HepG2 (cell line): ENCODE results near the gene DHCR7. TPM values are rescaled to one million over a fixed set of nuclear protein-coding genes. Genes with fewer than 3 reads are reported as not detected.
A peak's percentile ranks its signal among the peaks of the same experiment; 100 is the strongest.

Experiments
- ATAC-seq: fragments of 200-7000 bp; cut with Tn5 transposase; 3 replicates; pipeline ENCODE4 v1.9.1; 2020; ENCODE audit warnings: mild to moderate bottlenecking, moderate library complexity
- BruUV-seq: library from RNA; stranded (reverse); fragments of 400-500 nt; replicated peaks from 2 replicates; lab custom pipeline; 2021; lab: Mats Ljungman, UMichigan
- CTCF ChIA-PET: fragments of 300-600 bp; formaldehyde crosslinking; extraction: SDS; loops from one replicate; lab custom pipeline; 2021; ENCODE audit warnings: low total read pairs, inconsistent platforms, low intra/inter-chr PET ratio; lab: Yijun Ruan, JAX
- POLR2A ChIA-PET: fragments of 350-600 bp; sonication (Branson Sonifier 250); formaldehyde crosslinking; loops from one replicate; lab custom pipeline; 2020; ENCODE audit warnings: antibody characterized with exemption, inconsistent platforms; lab: Yijun Ruan, JAX
- DNase-seq: peaks from one replicate; pipeline ENCODE4 v3.0.0-alpha.2; 2015; ENCODE audit warnings: low spot score
- FAIRE-seq: peaks from 3 replicates; lab custom pipeline; 2011; peaks lifted over from hg19 to GRCh38; lab: Jason Lieb, UNC
- H2AFZ ChIP-seq: one replicate; pipeline ENCODE4 v1.6.1; 2011; ENCODE audit warnings: low read length, inconsistent platforms
- H3K27ac ChIP-seq: fragments of 300-600 bp; 3 replicates; pipeline ENCODE4 v1.8.0; 2011; ENCODE audit warnings: mixed run types, mild to moderate bottlenecking, mixed read lengths, low read length, inconsistent platforms; ENCODE audit not compliant: insufficient read depth; ENCODE audit errors: extremely low read length
- H3K27me3 ChIP-seq, 2 experiments: fragments of 200-600 bp in 1 of 2; 2 replicates in 1 of 2; 3 replicates in 1 of 2; pipeline versions ENCODE4 v1.6.0 to v1.8.0; 2011; ENCODE audit warnings: low read length in 2 of 2, mild to moderate bottlenecking in 2 of 2, moderate library complexity in 2 of 2, inconsistent platforms in 1 of 2; ENCODE audit not compliant: insufficient read depth in 2 of 2, control insufficient read depth in 1 of 2
- H3K36me3 ChIP-seq, 2 experiments: fragments of 200-600 bp in 1 of 2; replicated peaks in 1 of 2; 2 replicates in 1 of 2; 3 replicates in 1 of 2; pipeline versions ENCODE4 v1.5.1 to v1.8.0; 2011; ENCODE audit warnings: low read length in 2 of 2, inconsistent platforms in 1 of 2; ENCODE audit not compliant: insufficient read depth in 2 of 2, control insufficient read depth in 1 of 2
- H3K4me1 ChIP-seq: 2 replicates; pipeline ENCODE4 v1.5.1; 2012; ENCODE audit warnings: low read length, inconsistent platforms; ENCODE audit not compliant: insufficient read depth
- H3K4me2 ChIP-seq: 2 replicates; pipeline ENCODE4 v1.6.0; 2011; ENCODE audit warnings: low read depth, low read length, inconsistent platforms
- H3K4me3 ChIP-seq, 3 experiments: fragments of 200-600 bp in 1 of 3; sonication (generic), shearing (Covaris generic) in 1 of 3; replicated peaks in 1 of 3; 2 replicates each; pipeline ENCODE4 v1.5.1; 2011 to 2016; ENCODE audit warnings: low read length in 3 of 3, inconsistent platforms in 2 of 3, low read depth in 2 of 3, mild to moderate bottlenecking in 2 of 3, control low read depth in 1 of 3, mixed read lengths in 1 of 3; ENCODE audit not compliant: insufficient read depth in 1 of 3
- H3K79me2 ChIP-seq: one replicate; pipeline ENCODE4 v1.6.1; 2011; ENCODE audit warnings: low read length, inconsistent platforms; ENCODE audit not compliant: insufficient read depth
- H3K9ac ChIP-seq: 2 replicates; pipeline ENCODE4 v1.6.0; 2011; ENCODE audit warnings: mild to moderate bottlenecking, low read depth, low read length, inconsistent platforms; ENCODE audit not compliant: insufficient read depth
- H3K9me3 ChIP-seq: 2 replicates; pipeline ENCODE4 v1.5.1; 2012; ENCODE audit warnings: mild to moderate bottlenecking, low read length
- H4K20me1 ChIP-seq: 2 replicates; pipeline ENCODE4 v1.6.0; 2011; ENCODE audit warnings: inconsistent platforms, mild to moderate bottlenecking, low read length, moderate library complexity; ENCODE audit not compliant: insufficient read depth
- BRCA1 ChIP-seq: sonication (generic); formaldehyde crosslinking; IDR thresholded peaks from 2 replicates; pipeline ENCODE4 v1.4.0; 2020; ENCODE audit warnings: missing genetic modification reagents
- CBX2 ChIP-seq, 2 experiments: fragments of 200-600 bp in 1 of 2; sonication (generic); formaldehyde crosslinking in 1 of 2; IDR thresholded peaks; 2 replicates each; pipeline versions ENCODE4 v1.7.0 to v1.8.1; 2018 to 2022; ENCODE audit warnings: low read depth in 2 of 2, low read length in 1 of 2, mild to moderate bottlenecking in 1 of 2, missing genetic modification reagents in 1 of 2
- CBX5 ChIP-seq: sonication (generic); formaldehyde crosslinking; IDR thresholded peaks from 2 replicates; pipeline ENCODE4 v1.4.0; 2020; ENCODE audit warnings: missing genetic modification reagents, borderline replicate concordance
- CHD2 ChIP-seq: IDR thresholded peaks from 2 replicates; pipeline ENCODE4 v1.6.1; 2011; ENCODE audit warnings: low read depth, low read length, improper control_type of control experiment
- HCFC1 ChIP-seq: fragments of 150-350 bp; IDR thresholded peaks from 2 replicates; pipeline ENCODE4 v1.6.1; 2014; ENCODE audit warnings: low read depth, low read length
- HNF4A ChIP-seq: sonication (generic); formaldehyde crosslinking; IDR thresholded peaks from 2 replicates; pipeline ENCODE4 v1.4.0; 2020; ENCODE audit warnings: missing genetic modification reagents
- NR2F6 ChIP-seq, 2 experiments: IDR thresholded peaks; 2 replicates each; pipeline ENCODE4 v1.6.1; 2016; ENCODE audit warnings: antibody characterized with exemption in 1 of 2, mild to moderate bottlenecking in 1 of 2
- THAP11 ChIP-seq: IDR thresholded peaks from 2 replicates; pipeline ENCODE4 v1.6.1; 2016; ENCODE audit warnings: missing biosample characterization, missing genetic modification reagents
- ZBTB1 ChIP-seq: sonication (generic); formaldehyde crosslinking; IDR thresholded peaks from 2 replicates; pipeline ENCODE4 v1.4.0; 2020; ENCODE audit warnings: missing genetic modification reagents, borderline replicate concordance
- ZNF563 ChIP-seq: sonication (generic); formaldehyde crosslinking; IDR thresholded peaks from 2 replicates; pipeline ENCODE4 v1.8.0; 2022; ENCODE audit warnings: mild to moderate bottlenecking, moderate library complexity, missing genetic modification reagents
- WGBS: methylation state at CpG from one replicate; pipeline ENCODE4 v1.1.6; 2017; ENCODE audit warnings: low lambda C conversion rate; 5-methylcytosine and 5-hydroxymethylcytosine counted together
- in situ Hi-C: cut with HindIII; loops from 2 replicates; pipeline ENCODE4 v1.10.0; 2017; ENCODE audit warnings: low pct_unique_long_range_greater_than_20kb; ENCODE audit not compliant: extremely low pct_ligation_motif_present
- intact Hi-C: fragments of 100-400 bp; cut with micrococcal nuclease; formaldehyde crosslinking; loops from one replicate; pipeline ENCODE4 v1.10.0; 2022; ENCODE audit not compliant: unreplicated experiment
- polyA plus RNA-seq, 8 experiments: library from polyadenylated mRNA; depleted of rRNA in 3 of 8; stranded (reverse) in 7 of 8; unstranded in 1 of 8; fragments of >200 nt; fragmentation: Illumina TruSeq in 4 of 8; extraction: Trizol in 4 of 8; gene quantifications; 2 replicates each; pipeline versions ENCODE4 v1.2.1 to v1.2.3, GENCODE V29; 2011 to 2016; ENCODE audit warnings: low read depth in 4 of 8, missing spikeins in 1 of 8, mixed read lengths in 1 of 8; ENCODE audit not compliant: insufficient read depth in 1 of 8
- total RNA-seq, 5 experiments: library from RNA; depleted of rRNA; stranded (reverse); fragments of >200 nt; fragmentation: Illumina TruSeq; extraction: Trizol; gene quantifications; 2 replicates each; pipeline ENCODE4 v1.2.3, GENCODE V29; 2016; ENCODE audit warnings: low read depth in 1 of 5

Gene DHCR7
- total and polyA plus RNA-seq, 2 of the 13 experiments (the other 11 are each of a cell fraction or from before 2014, with no cell fraction given): 96.0 to 143 TPM

DNA sequence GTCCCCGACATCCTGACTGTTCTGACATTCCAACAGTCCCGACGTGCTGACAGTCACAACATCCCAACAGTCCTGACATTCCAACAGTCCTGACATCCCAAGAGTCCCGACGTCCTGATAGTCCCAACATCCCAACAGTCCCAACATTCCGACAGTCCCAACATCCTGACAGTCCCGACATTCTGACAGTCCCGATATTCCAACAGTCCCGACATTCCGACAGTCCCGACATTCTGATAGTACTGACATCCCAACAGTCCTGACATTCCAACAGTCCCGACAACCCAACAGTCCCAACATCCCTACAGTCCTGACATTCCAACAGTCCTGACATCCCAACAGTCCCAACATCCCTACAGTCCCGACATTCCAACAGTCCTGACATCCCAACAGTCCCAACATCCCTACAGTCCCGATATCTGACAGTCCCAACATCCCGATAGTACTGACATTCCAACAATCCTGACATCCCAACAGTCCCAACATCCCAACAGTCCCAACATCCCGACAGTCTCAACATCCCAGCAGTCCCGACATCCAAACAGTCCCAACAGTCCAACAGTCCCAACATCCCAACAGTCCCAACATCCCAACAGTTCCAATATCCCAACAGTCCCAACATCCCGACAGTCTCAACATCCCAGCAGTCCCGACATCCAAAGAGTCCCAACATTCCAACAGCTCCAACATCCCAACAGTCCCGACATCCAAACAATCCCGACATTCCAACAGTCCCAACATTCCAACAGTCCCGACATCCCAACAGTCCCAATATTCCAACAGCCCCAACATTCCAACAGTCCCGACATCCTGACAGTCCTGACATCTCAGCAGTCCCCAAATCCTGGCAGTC is 60.2 kb downstream of the DHCR7 start:
- in situ Hi-C loops: no loop called here
- POLR2A ChIA-PET: no interaction called here
- Histone ChIP-seq H3K36me3 (no peaks in the 10 kb centered on the region), H3K4me1 (peaks cover 12% of the 10 kb centered on the region; the same call in 1 of the 2 replicates), H3K9ac (no peak overlapping the region), H3K4me2 (no peak overlapping the region), H2AFZ (no peak overlapping the region), H3K4me3 (no peak overlapping the region)
- ATAC-seq: no peak
- DNase-seq: no peak
- CTCF ChIA-PET: no interaction called here
- no peak for FAIRE-seq
- no peak for TF ChIP-seq CBX5 (CRISPR knock-in tag)
- peak; percentile 96 for TF ChIP-seq CBX2 (IDR thresholded peaks at IDR 0.05; ENCODE audit: low read depth, low read length)
- no peak for TF ChIP-seq CBX2 (CRISPR knock-in tag; IDR thresholded peaks at IDR 0.05; ENCODE audit: low read depth)
- TF ChIP-seq CHD2: peak; percentile 14; the same call in 1 of the 2 replicates
- no peak for TF ChIP-seq HCFC1
- no peak for TF ChIP-seq NR2F6 (IDR thresholded peaks at IDR 0.05)
- no peak for TF ChIP-seq NR2F6 (CRISPR knock-in tag; IDR thresholded peaks at IDR 0.05)
- TF ChIP-seq, all 625 proteins: peak for 2
- no peaks in the 10 kb centered on the region for H4K20me1 ChIP-seq
- peaks cover 10% of the 10 kb centered on the region for H3K9me3 ChIP-seq
- no TSS peak for BruUV-seq
- peaks cover 3 to 61% of the 10 kb centered on the region in 2 experiments for H3K27me3 ChIP-seq
- H3K79me2 ChIP-seq: no peaks in the 10 kb centered on the region
- intact Hi-C loops: no loop called here
- H3K27ac ChIP-seq: no peak overlapping the region
- WGBS: 40% methylated on average over 23 of the region's 23 CpGs

DNA sequence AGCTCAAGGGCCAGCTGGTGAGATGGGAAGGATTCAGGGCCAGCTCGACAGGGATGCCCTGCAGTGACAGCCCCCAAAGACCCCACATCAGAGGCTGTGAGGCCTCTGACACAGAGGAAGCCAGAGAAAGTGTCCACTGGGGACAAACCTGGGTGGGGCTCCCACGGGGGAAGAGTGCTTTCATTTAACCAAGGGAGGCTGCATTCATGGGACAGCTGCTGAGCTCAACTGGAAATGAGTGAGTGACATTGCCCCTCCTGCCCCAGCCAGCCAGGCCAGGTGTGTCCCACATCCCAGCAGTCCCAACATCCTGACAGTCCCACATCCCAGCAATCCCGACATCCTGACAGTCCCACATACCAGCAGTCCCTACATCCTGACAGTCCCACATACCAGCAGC is 61.0 kb downstream of the DHCR7 start:
- peaks cover 12% of the 10 kb centered on the region; the same call in 1 of the 2 replicates for H3K4me1 ChIP-seq
- no peak for TF ChIP-seq THAP11 (CRISPR knock-in tag)
- no peak for TF ChIP-seq HNF4A (CRISPR knock-in tag)
- TF ChIP-seq BRCA1: no peak
- no peak for TF ChIP-seq HCFC1
- TF ChIP-seq ZBTB1 (CRISPR knock-in tag): no peak
- no peak for TF ChIP-seq ZNF563 (CRISPR knock-in tag)
- TF ChIP-seq, all 625 proteins: peak for 0
- no peaks in the 10 kb centered on the region for H3K79me2 ChIP-seq
- no peak for DNase-seq
- in situ Hi-C loops (no loop called here), intact Hi-C loops (no loop called here)
- WGBS: 0% methylated on average over 1 of the region's 3 CpGs
- no peak overlapping the region for H3K4me2 ChIP-seq
- no TSS peak for BruUV-seq
- ATAC-seq: no peak
- FAIRE-seq: no peak
- H3K27me3 ChIP-seq: peaks cover 3 to 56% of the 10 kb centered on the region in 2 experiments
- ChIA-PET POLR2A (no interaction called here), CTCF (no interaction called here)
- no peak overlapping the region for H2AFZ ChIP-seq
- no peaks in the 10 kb centered on the region for H4K20me1 ChIP-seq
- no peak overlapping the region for H3K27ac ChIP-seq
- H3K9ac ChIP-seq: no peak overlapping the region
- H3K9me3 ChIP-seq: peaks cover 10% of the 10 kb centered on the region
- no peak overlapping the region for H3K4me3 ChIP-seq
- H3K36me3 ChIP-seq: no peaks in the 10 kb centered on the region
